ENCODE results near the gene OR51V1. TPM values are rescaled to one million over a fixed set of nuclear protein-coding genes. Genes with fewer than 3 reads are reported as not detected.
"Not testable (repeated sequence)": the region's sequence is repeated elsewhere in the genome, so short reads cannot be mapped to it uniquely, and the experiment has no call there.

OR51V1 gene, protein sequence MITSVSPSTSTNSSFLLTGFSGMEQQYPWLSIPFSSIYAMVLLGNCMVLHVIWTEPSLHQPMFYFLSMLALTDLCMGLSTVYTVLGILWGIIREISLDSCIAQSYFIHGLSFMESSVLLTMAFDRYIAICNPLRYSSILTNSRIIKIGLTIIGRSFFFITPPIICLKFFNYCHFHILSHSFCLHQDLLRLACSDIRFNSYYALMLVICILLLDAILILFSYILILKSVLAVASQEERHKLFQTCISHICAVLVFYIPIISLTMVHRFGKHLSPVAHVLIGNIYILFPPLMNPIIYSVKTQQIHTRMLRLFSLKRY
- total RNA-seq, result not detected
- long read RNA-seq, result 0 reads

DNA sequence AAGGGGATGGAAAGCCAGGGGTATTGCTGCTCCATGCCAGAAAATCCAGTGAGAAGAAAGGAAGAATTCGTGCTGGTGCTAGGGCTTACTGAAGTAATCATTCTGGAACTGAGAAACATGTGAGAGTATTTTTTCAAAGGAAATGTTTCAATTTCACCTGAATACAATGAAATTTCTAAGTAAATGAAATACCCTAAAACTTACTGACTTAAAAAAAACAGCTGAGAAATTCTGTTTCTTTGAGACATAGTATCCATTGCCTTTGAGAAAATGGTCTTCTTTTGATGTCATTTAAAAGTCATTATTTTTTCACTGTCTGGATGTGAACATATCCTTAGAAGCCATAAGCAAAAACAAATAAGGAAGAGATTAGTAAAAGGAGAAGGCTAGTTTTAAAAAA, at the start of gene OR51V1:
TSS of gene OR51V1 (minus strand) at position 101 of the 400 bp plus-strand sequence. CDS start at position 101, 0 bp downstream.
- H3K36me3 ChIP-seq, result no peaks in the 10 kb centered on the region
- H3K27ac ChIP-seq, result no peak within 1 kb of the TSS
- H3K27me3 ChIP-seq, result no peaks in the 10 kb centered on the region
- H3K9me3 ChIP-seq, result no peaks in the 10 kb centered on the region
- DNase-seq, result no peak
- no peak within 1 kb of the TSS for H3K4me3 ChIP-seq
- H3K4me1 ChIP-seq, result no peaks in the 10 kb centered on the region
- ATAC-seq, result no peak
- TF ChIP-seq, protein P1, sequence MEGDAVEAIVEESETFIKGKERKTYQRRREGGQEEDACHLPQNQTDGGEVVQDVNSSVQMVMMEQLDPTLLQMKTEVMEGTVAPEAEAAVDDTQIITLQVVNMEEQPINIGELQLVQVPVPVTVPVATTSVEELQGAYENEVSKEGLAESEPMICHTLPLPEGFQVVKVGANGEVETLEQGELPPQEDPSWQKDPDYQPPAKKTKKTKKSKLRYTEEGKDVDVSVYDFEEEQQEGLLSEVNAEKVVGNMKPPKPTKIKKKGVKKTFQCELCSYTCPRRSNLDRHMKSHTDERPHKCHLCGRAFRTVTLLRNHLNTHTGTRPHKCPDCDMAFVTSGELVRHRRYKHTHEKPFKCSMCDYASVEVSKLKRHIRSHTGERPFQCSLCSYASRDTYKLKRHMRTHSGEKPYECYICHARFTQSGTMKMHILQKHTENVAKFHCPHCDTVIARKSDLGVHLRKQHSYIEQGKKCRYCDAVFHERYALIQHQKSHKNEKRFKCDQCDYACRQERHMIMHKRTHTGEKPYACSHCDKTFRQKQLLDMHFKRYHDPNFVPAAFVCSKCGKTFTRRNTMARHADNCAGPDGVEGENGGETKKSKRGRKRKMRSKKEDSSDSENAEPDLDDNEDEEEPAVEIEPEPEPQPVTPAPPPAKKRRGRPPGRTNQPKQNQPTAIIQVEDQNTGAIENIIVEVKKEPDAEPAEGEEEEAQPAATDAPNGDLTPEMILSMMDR (IDR thresholded peaks at IDR 0.05), result no peak
- intact Hi-C loops (cut with DNase I), result no loop called here

DNA sequence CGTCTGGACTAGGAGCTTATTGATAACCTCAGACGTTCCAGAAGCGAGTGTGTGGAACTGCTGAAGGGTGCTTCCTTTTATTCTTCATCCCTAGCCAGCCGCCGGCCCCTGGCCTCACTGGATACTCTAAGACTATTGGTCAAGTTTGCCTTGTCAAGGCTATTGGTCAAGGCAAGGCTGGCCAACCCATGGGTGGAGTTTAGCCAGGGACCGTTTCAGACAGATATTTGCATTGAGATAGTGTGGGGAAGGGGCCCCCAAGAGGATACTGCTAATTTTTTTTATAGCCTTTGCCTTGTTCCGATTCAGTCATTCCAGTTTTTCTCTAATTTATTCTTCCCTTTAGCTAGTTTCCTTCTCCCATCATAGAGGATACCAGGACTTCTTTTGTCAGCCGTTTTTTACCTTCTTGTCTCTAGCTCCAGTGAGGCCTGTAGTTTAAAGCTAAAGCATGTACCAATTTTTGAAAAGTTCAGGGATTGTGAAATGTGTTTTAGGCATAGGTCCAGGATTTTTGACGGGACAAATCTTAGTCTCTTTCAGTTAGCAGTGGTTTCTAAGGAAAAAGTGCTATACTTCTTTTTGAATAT, 49.4 kb upstream of the OR51V1 start, which contains the start of gene HBG1:
TSS of gene HBG1 (minus strand) at position 51 of the 590 bp plus-strand sequence. CDS start 53 bp downstream, outside the sequence.
- H3K27ac ChIP-seq; intact Hi-C loops (cut with DNase I); ATAC-seq; H3K9me3 ChIP-seq; H3K36me3 ChIP-seq; DNase-seq; H3K27me3 ChIP-seq; H3K4me3 ChIP-seq; H3K4me1 ChIP-seq: not testable (repeated sequence)

DNA sequence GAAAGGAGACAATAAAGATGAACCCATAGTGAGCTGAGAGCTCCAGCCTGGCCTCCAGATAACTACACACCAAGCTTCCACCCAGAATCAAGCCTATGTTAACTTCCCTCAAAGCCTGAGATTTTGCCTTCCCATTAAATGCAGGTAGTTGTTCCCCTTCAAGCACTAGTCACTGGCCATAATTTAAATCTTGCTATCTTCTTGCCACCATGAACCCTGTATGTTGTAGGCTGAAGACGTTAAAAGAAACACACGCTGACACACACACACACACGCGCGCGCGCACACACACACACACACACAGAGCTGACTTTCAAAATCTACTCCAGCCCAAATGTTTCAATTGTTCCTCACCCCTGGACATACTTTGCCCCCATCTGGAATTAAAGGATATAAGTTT, 48.0 kb upstream of the OR51V1 start:
- H3K4me3 ChIP-seq; H3K9me3 ChIP-seq; intact Hi-C loops (cut with DNase I); H3K4me1 ChIP-seq; DNase-seq; H3K36me3 ChIP-seq; ATAC-seq; H3K27me3 ChIP-seq; H3K27ac ChIP-seq: not testable (repeated sequence)

DNA sequence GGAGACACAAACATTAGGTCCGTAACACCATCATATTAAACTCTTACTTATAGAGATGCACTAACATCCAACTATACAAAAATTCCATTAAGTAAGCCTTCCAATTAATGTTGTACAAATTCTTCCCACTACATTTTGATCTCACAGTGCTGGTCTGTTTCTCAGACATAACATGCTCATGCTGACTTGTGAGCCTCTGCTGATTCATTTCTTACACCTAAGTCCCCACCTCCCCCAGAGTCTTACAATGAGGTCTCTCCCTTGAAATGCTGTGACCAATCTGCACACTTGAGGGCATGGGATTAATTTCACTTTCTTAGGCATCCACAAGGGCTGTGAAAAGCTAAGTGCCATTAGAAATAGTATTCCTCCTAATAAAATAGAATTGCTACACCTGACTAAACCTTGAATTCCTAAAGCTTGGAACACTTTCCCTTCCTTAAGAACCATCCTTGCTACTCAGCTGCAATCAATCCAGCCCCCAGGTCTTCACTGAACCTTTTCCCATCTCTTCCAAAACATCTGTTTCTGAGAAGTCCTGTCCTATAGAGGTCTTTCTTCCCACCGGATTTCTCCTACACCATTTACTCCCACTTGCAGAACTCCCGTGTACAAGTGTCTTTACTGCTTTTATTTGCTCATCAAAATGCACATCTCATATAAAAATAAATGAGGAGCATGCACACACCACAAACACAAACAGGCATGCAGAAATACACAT, 47.1 kb upstream of the OR51V1 start:
- no peaks in the 10 kb centered on the region for H3K36me3 ChIP-seq
- TF ChIP-seq, protein P1 (IDR thresholded peaks at IDR 0.05), result no peak
- H3K9me3 ChIP-seq, result no peaks in the 10 kb centered on the region
- DNase-seq (no peak), ATAC-seq (no peak)
- H3K4me1 ChIP-seq, result no peaks in the 10 kb centered on the region
- H3K27me3 ChIP-seq, result no peaks in the 10 kb centered on the region
- intact Hi-C loops (cut with DNase I), result no loop called here
- H3K4me3 ChIP-seq, result no peak overlapping the region
- no peak overlapping the region for H3K27ac ChIP-seq

DNA sequence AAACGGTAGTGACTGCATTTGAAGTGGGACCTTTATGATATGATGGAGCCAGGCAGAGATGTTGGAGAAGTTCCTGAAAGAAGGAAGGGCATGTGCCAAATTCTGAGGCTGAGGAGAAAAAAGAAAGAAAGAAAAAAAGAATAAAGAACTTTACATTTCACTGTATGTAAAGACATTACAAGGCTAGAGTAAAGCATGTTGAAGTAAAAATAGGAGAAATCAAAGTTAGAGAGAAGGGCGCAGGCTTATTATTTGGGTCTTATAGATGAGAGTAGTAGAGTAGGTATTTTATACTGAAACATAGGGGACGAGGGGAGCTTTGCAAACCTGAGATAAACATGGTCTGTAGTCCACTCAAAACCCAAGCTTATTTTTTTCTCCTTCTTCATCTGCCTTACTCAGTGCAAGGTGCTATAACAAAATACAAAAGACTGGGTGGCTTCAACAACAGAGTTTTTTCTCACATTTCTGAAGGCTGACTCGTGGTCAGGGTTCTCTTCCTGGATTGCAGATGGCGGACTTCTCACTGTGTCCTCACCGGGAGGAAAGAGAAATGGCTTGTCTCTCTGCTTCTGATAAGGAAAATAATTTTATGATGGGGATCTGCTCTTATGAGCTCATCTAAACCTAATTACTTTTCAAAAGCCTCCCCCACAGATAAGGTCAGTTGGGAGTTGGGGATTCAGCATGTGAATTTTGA, 46.4 kb upstream of the OR51V1 start:
- Histone ChIP-seq H3K4me1 (no peaks in the 10 kb centered on the region), H3K27ac (no peak overlapping the region), H3K36me3 (no peaks in the 10 kb centered on the region), H3K9me3 (no peaks in the 10 kb centered on the region), H3K4me3 (no peak overlapping the region), H3K27me3 (no peaks in the 10 kb centered on the region)
- TF ChIP-seq, protein P1 (IDR thresholded peaks at IDR 0.05), result no peak
- intact Hi-C loops (cut with DNase I), result no loop called here
- ATAC-seq, result no peak
- DNase-seq, result no peak

DNA sequence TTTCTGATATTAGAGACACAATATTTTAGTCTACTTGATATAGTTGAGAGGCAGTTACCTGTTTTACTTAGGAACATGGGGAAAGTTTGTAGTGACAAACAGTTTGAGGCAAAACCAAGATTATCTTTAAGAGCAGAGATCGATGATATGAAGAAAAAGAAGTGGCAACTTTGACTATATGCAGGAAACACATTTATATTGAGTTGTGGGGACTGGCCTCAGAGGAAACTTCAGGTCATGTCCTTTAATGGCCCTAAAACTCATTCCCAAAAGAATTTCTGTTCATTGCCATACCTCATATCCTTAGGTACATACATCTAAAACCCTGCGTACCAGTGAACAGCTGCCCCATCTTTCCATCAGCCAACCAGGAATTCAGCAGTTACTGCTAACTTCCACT, 44.7 kb upstream of the OR51V1 start:
- DNase-seq, result no peak
- no peak overlapping the region for H3K4me3 ChIP-seq
- intact Hi-C loops (cut with DNase I), result no loop called here
- H3K36me3 ChIP-seq, result no peaks in the 10 kb centered on the region
- no peaks in the 10 kb centered on the region for H3K9me3 ChIP-seq
- no peak overlapping the region for H3K27ac ChIP-seq
- TF ChIP-seq, protein P1 (IDR thresholded peaks at IDR 0.05), result no peak
- H3K4me1 ChIP-seq, result no peaks in the 10 kb centered on the region
- no peak for ATAC-seq
- no peaks in the 10 kb centered on the region for H3K27me3 ChIP-seq
